HG02870 (cell line): ENCODE measurements around the gene ASAP2.
"Not testable (repeated sequence)": the region's sequence is repeated elsewhere in the genome, so short reads cannot be mapped to it uniquely, and the experiment has no call there.

Experiments
- ATAC-seq: cut with Tn5 transposase; IDR thresholded peaks from one replicate; pipeline ENCODE4 v1.9.1; 2021; ENCODE audit warnings: mild to moderate bottlenecking, moderate library complexity; ENCODE audit not compliant: unreplicated experiment

ASAP2 gene

GRCh38 chr2:9397201-9397600 lies 190.6 kb downstream of the ASAP2 start:
- ATAC-seq, result no peak

GRCh38 chr2:9398251-9398650 lies 191.6 kb downstream of the ASAP2 start:
- ATAC-seq, result not testable (repeated sequence)

GRCh38 chr2:9398881-9399780 lies 192.5 kb downstream of the ASAP2 start:
- no peak for ATAC-seq

GRCh38 chr2:9400268-9401058 lies 193.9 kb downstream of the ASAP2 start:
- ATAC-seq, result no peak

GRCh38 chr2:9401059-9401547 lies 194.5 kb downstream of the ASAP2 start:
- no peak for ATAC-seq

GRCh38 chr2:9401646-9402371 lies 195.2 kb downstream of the ASAP2 start:
- ATAC-seq, result no peak

GRCh38 chr2:9403924-9404323 lies 197.3 kb downstream of the ASAP2 start:
- no peak for ATAC-seq

- ATAC-seq, result no peak
These were observed 197.8 kb downstream of the ASAP2 start for GRCh38 chr2:9404451-9404850.

GRCh38 chr2:9405636-9406035 lies 199.0 kb downstream of the ASAP2 start:
- no peak for ATAC-seq

- no peak for ATAC-seq
These were observed 200.1 kb downstream of the ASAP2 start for GRCh38 chr2:9406529-9407362.

GRCh38 chr2:9407363-9407811 lies 200.8 kb downstream of the ASAP2 start:
- ATAC-seq, result no peak

GRCh38 chr2:9408641-9409151 lies 202.1 kb downstream of the ASAP2 start:
- ATAC-seq, result no peak

GRCh38 chr2:9410108-9410507 lies 203.5 kb downstream of the ASAP2 start:
- no peak for ATAC-seq

- ATAC-seq, result no peak
These were observed 206.2 kb downstream of the ASAP2 start for GRCh38 chr2:9412781-9413180.

- ATAC-seq, result no peak
These were observed 209.0 kb downstream of the ASAP2 start for GRCh38 chr2:9415516-9416169.

- ATAC-seq, result no peak
These were observed 209.8 kb downstream of the ASAP2 start for GRCh38 chr2:9416267-9416961.

GRCh38 chr2:9416962-9417316 lies 210.3 kb downstream of the ASAP2 start:
- no peak for ATAC-seq

- ATAC-seq, result no peak
These were observed 211.1 kb downstream of the ASAP2 start for GRCh38 chr2:9417725-9418124.

GRCh38 chr2:9418746-9419145 lies 212.1 kb downstream of the ASAP2 start:
- ATAC-seq, result no peak
